ENCODE results near the gene SNRNP48. TPM values are rescaled to one million over a fixed set of nuclear protein-coding genes. Genes with fewer than 3 reads are reported as not detected.

SNRNP48 gene
- polyA plus RNA-seq, 1 donor from 2014 or later: 17.5 TPM

- Histone ChIP-seq H2AFZ (ENCODE audit: low read depth, low read length) (no peak overlapping the region), H3K4me3 (ENCODE audit: low read length) (no peak overlapping the region), H3K9me3 (ENCODE audit: low read length) (no peaks in the 10 kb centered on the region), H3K79me2 (replicated peaks; ENCODE audit: insufficient read depth, low read length) (no peaks in the 10 kb centered on the region), H3F3A (ENCODE audit: insufficient read depth, low read length, poor library complexity, severe bottlenecking) (no peaks in the 10 kb centered on the region), H3K27me3 (ENCODE audit: insufficient read depth, low read depth, low read length) (peaks cover 45% of the 10 kb centered on the region), H4K20me1 (ENCODE audit: insufficient read depth) (no peaks in the 10 kb centered on the region), H3K4me2 (ENCODE audit: low read length) (no peak overlapping the region), H3K9me2 (ENCODE audit: insufficient read depth, low read length) (no peaks in the 10 kb centered on the region), H3K27ac (ENCODE audit: low read length) (no peak overlapping the region), H3K36me3 (ENCODE audit: insufficient read depth, low read length) (no peaks in the 10 kb centered on the region), H3K9ac (ENCODE audit: low read length) (no peak overlapping the region)
- TF ChIP-seq RAD21 (conservative IDR thresholded peaks at IDR 0.05): no peak
- no peak for TF ChIP-seq TAF1 (IDR thresholded peaks at IDR 0.05; ENCODE audit: low read depth)
- no peak for TF ChIP-seq EP300 (conservative IDR thresholded peaks at IDR 0.05; ENCODE audit: poor library complexity, severe bottlenecking)
- no peak for TF ChIP-seq SMC3 (conservative IDR thresholded peaks at IDR 0.05; ENCODE audit: poor library complexity)
- TF ChIP-seq, protein P1, sequence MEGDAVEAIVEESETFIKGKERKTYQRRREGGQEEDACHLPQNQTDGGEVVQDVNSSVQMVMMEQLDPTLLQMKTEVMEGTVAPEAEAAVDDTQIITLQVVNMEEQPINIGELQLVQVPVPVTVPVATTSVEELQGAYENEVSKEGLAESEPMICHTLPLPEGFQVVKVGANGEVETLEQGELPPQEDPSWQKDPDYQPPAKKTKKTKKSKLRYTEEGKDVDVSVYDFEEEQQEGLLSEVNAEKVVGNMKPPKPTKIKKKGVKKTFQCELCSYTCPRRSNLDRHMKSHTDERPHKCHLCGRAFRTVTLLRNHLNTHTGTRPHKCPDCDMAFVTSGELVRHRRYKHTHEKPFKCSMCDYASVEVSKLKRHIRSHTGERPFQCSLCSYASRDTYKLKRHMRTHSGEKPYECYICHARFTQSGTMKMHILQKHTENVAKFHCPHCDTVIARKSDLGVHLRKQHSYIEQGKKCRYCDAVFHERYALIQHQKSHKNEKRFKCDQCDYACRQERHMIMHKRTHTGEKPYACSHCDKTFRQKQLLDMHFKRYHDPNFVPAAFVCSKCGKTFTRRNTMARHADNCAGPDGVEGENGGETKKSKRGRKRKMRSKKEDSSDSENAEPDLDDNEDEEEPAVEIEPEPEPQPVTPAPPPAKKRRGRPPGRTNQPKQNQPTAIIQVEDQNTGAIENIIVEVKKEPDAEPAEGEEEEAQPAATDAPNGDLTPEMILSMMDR (IDR thresholded peaks at IDR 0.05; ENCODE audit: poor library complexity, severe bottlenecking): no peak
- no peak for TF ChIP-seq EZH2 (IDR thresholded peaks at IDR 0.05; ENCODE audit: borderline replicate concordance, insufficient read depth, low read length, poor library complexity, severe bottlenecking)
- no peak for TF ChIP-seq MXI1 (conservative IDR thresholded peaks at IDR 0.05; ENCODE audit: poor library complexity, severe bottlenecking)
- TF ChIP-seq, protein P2, sequence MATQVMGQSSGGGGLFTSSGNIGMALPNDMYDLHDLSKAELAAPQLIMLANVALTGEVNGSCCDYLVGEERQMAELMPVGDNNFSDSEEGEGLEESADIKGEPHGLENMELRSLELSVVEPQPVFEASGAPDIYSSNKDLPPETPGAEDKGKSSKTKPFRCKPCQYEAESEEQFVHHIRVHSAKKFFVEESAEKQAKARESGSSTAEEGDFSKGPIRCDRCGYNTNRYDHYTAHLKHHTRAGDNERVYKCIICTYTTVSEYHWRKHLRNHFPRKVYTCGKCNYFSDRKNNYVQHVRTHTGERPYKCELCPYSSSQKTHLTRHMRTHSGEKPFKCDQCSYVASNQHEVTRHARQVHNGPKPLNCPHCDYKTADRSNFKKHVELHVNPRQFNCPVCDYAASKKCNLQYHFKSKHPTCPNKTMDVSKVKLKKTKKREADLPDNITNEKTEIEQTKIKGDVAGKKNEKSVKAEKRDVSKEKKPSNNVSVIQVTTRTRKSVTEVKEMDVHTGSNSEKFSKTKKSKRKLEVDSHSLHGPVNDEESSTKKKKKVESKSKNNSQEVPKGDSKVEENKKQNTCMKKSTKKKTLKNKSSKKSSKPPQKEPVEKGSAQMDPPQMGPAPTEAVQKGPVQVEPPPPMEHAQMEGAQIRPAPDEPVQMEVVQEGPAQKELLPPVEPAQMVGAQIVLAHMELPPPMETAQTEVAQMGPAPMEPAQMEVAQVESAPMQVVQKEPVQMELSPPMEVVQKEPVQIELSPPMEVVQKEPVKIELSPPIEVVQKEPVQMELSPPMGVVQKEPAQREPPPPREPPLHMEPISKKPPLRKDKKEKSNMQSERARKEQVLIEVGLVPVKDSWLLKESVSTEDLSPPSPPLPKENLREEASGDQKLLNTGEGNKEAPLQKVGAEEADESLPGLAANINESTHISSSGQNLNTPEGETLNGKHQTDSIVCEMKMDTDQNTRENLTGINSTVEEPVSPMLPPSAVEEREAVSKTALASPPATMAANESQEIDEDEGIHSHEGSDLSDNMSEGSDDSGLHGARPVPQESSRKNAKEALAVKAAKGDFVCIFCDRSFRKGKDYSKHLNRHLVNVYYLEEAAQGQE (IDR thresholded peaks at IDR 0.05; ENCODE audit: borderline replicate concordance): no peak
- TF ChIP-seq POLR2AphosphoS5 (IDR thresholded peaks at IDR 0.05): no peak
Observed at GRCh38 chr6:7545316-7546019, 44.5 kb upstream of the SNRNP48 start.

DNA sequence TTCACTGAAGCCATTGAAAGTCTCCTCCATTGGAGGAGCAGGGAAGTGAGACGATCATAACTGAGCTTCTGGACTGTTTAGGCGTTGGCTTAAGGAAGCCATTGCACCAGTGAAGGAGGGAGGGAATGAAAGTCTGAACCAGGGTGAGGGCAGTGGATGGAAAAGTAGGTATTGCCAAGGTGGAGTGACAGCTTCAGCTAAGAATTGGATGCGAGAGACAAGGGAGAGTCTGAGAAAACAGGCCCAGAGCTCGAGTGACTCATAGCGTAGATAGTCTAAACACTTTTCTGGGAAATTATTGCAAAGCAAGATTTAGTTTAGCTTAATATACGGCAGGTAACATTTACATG is 44.0 kb upstream of the SNRNP48 start:
- no peak overlapping the region for H3K9ac ChIP-seq (ENCODE audit: low read length)
- H3K79me2 ChIP-seq (replicated peaks; ENCODE audit: insufficient read depth, low read length): no peaks in the 10 kb centered on the region
- H3K9me3 ChIP-seq (ENCODE audit: low read length): no peaks in the 10 kb centered on the region
- H3K27me3 ChIP-seq (ENCODE audit: insufficient read depth, low read depth, low read length): peaks cover 40% of the 10 kb centered on the region
- H2AFZ ChIP-seq (ENCODE audit: low read depth, low read length): no peak overlapping the region
- H3K4me3 ChIP-seq (ENCODE audit: low read length): no peak overlapping the region
- H3K4me2 ChIP-seq (ENCODE audit: low read length): no peak overlapping the region
- TF ChIP-seq EP300 (conservative IDR thresholded peaks at IDR 0.05; ENCODE audit: poor library complexity, severe bottlenecking) (no peak), TAF1 (IDR thresholded peaks at IDR 0.05; ENCODE audit: low read depth) (no peak), SMC3 (conservative IDR thresholded peaks at IDR 0.05; ENCODE audit: poor library complexity) (no peak), EZH2 (IDR thresholded peaks at IDR 0.05; ENCODE audit: borderline replicate concordance, insufficient read depth, low read length, poor library complexity, severe bottlenecking) (no peak), POLR2AphosphoS5 (IDR thresholded peaks at IDR 0.05) (no peak), RAD21 (conservative IDR thresholded peaks at IDR 0.05) (no peak), MXI1 (conservative IDR thresholded peaks at IDR 0.05; ENCODE audit: poor library complexity, severe bottlenecking) (no peak)
- TF ChIP-seq, protein P1 (IDR thresholded peaks at IDR 0.05; ENCODE audit: poor library complexity, severe bottlenecking): no peak
- TF ChIP-seq, protein P2 (IDR thresholded peaks at IDR 0.05; ENCODE audit: borderline replicate concordance): no peak
- H3F3A ChIP-seq (ENCODE audit: insufficient read depth, low read length, poor library complexity, severe bottlenecking): no peaks in the 10 kb centered on the region
- no peaks in the 10 kb centered on the region for H3K36me3 ChIP-seq (ENCODE audit: insufficient read depth, low read length)
- no peaks in the 10 kb centered on the region for H4K20me1 ChIP-seq (ENCODE audit: insufficient read depth)
- no peak overlapping the region for H3K27ac ChIP-seq (ENCODE audit: low read length)
- H3K9me2 ChIP-seq (ENCODE audit: insufficient read depth, low read length): no peaks in the 10 kb centered on the region

Measured in neural cell (in vitro differentiated cells).